IMR-90 (cell line): Measurements from ENCODE around the gene GPR82. TPM values are rescaled to one million over a fixed set of nuclear protein-coding genes. Genes with fewer than 3 reads are reported as not detected.

Experiments
- ATAC-seq: fragments of 200-7000 bp; cut with Tn5 transposase; 2 replicates; pipeline ENCODE4 v1.9.1; 2020; ENCODE audit warnings: low read depth, mild to moderate bottlenecking, moderate library complexity
- BruUV-seq: library from RNA; stranded (reverse); fragments of 400-500 nt; replicated peaks from 2 replicates; lab custom pipeline; 2021; lab: Mats Ljungman, UMichigan
- CTCF ChIA-PET: fragments of 300-600 bp; formaldehyde crosslinking; extraction: SDS; loops from one replicate; lab custom pipeline; 2021; ENCODE audit warnings: antibody characterized with exemption; lab: Yijun Ruan, JAX
- POLR2A ChIA-PET: fragments of 300-600 bp; sonication (Branson Sonifier 250); formaldehyde crosslinking; loops from one replicate; lab custom pipeline; 2022; ENCODE audit warnings: antibody characterized with exemption; ENCODE audit not compliant: unreplicated experiment; lab: Charles Lee
- DNase-seq: peaks from one replicate; pipeline ENCODE4 v3.0.0; 2013
- H2AFZ ChIP-seq: replicated peaks from 2 replicates; pipeline ENCODE3; 2013; ENCODE audit warnings: low read length, mild to moderate bottlenecking; ENCODE audit not compliant: poor library complexity
- H2AK5ac ChIP-seq: 2 replicates; pipeline ENCODE4 v1.6.1; 2013; ENCODE audit warnings: low read depth, low read length, inconsistent platforms
- H2AK9ac ChIP-seq: replicated peaks from 2 replicates; pipeline ENCODE3; 2013; ENCODE audit warnings: mild to moderate bottlenecking, low read depth, low read length, moderate library complexity; ENCODE audit not compliant: poor library complexity
- H2BK120ac ChIP-seq: 2 replicates; pipeline ENCODE4 v1.6.1; 2013; ENCODE audit warnings: low read depth, low read length, inconsistent platforms
- H2BK15ac ChIP-seq: 3 replicates; pipeline ENCODE4 v1.6.1; 2013; ENCODE audit warnings: low read depth, low read length, inconsistent platforms
- H2BK20ac ChIP-seq: 2 replicates; pipeline ENCODE4 v1.6.1; 2013; ENCODE audit warnings: low read depth, mild to moderate bottlenecking, inconsistent platforms, low read length, moderate library complexity
- H2BK5ac ChIP-seq: 2 replicates; pipeline ENCODE4 v1.6.1; 2013; ENCODE audit warnings: mild to moderate bottlenecking, low read depth, low read length, inconsistent platforms; ENCODE audit not compliant: poor library complexity, severe bottlenecking
- H3K14ac ChIP-seq: replicated peaks from 2 replicates; pipeline ENCODE4 v1.6.1; 2013; ENCODE audit warnings: low read depth, low read length, inconsistent platforms
- H3K18ac ChIP-seq: 2 replicates; pipeline ENCODE4 v1.6.1; 2013; ENCODE audit warnings: low read depth, low read length, control low read depth
- H3K23ac ChIP-seq: 2 replicates; pipeline ENCODE4 v1.6.1; 2013; ENCODE audit warnings: low read depth, low read length, inconsistent platforms
- H3K27ac ChIP-seq: 2 replicates; pipeline ENCODE4 v1.5.1; 2013; ENCODE audit warnings: mild to moderate bottlenecking, control low read depth, low read length; ENCODE audit not compliant: insufficient read depth
- H3K27me3 ChIP-seq: 2 replicates; pipeline ENCODE4 v1.6.1; 2013; ENCODE audit warnings: low read length; ENCODE audit not compliant: control insufficient read depth, insufficient read depth
- H3K36me3 ChIP-seq: 2 replicates; pipeline ENCODE4 v1.6.1; 2013; ENCODE audit warnings: low read length, mixed read lengths; ENCODE audit not compliant: control insufficient read depth, insufficient read depth
- H3K4ac ChIP-seq: 2 replicates; pipeline ENCODE4 v1.6.1; 2013; ENCODE audit warnings: low read depth, low read length, inconsistent platforms
- H3K4me1 ChIP-seq: 2 replicates; pipeline ENCODE4 v1.6.1; 2013; ENCODE audit warnings: low read length, mixed read lengths; ENCODE audit not compliant: control insufficient read depth, insufficient read depth
- H3K4me2 ChIP-seq: 2 replicates; pipeline ENCODE4 v1.6.1; 2013; ENCODE audit warnings: low read depth, mild to moderate bottlenecking, control low read depth, low read length, moderate library complexity
- H3K4me3 ChIP-seq: 2 replicates; pipeline ENCODE4 v1.5.1; 2013; ENCODE audit warnings: low read depth, mild to moderate bottlenecking, control low read depth, low read length, moderate library complexity; ENCODE audit not compliant: insufficient read depth
- H3K56ac ChIP-seq: 2 replicates; pipeline ENCODE4 v1.6.1; 2013; ENCODE audit warnings: low read length, inconsistent platforms; ENCODE audit not compliant: insufficient read depth; ENCODE audit errors: extremely low read depth
- H3K79me1 ChIP-seq, 2 experiments: 2 replicates each; pipeline ENCODE4 v1.6.1; 2013; ENCODE audit warnings: low read length in 2 of 2, inconsistent platforms in 1 of 2, low read depth in 1 of 2
- H3K9ac ChIP-seq: 2 replicates; pipeline ENCODE4 v1.6.1; 2013; ENCODE audit warnings: low read depth, low read length, control low read depth
- H3K9me1 ChIP-seq: 2 replicates; pipeline ENCODE4 v1.6.1; 2013; ENCODE audit warnings: low read length, inconsistent platforms; ENCODE audit not compliant: insufficient read depth
- H3K9me3 ChIP-seq: 2 replicates; pipeline ENCODE4 v1.6.1; 2013; ENCODE audit warnings: low read length; ENCODE audit not compliant: control insufficient read depth, insufficient read depth
- H4K20me1 ChIP-seq: 2 replicates; pipeline ENCODE4 v1.6.1; 2013; ENCODE audit warnings: low read length, inconsistent platforms; ENCODE audit not compliant: insufficient read depth
- H4K5ac ChIP-seq: 2 replicates; pipeline ENCODE4 v1.6.1; 2013; ENCODE audit warnings: mild to moderate bottlenecking, low read depth, low read length, control low read depth
- H4K8ac ChIP-seq, 2 experiments: 2 replicates each; pipeline ENCODE4 v1.6.1; 2013; ENCODE audit warnings: low read depth in 2 of 2, low read length in 2 of 2, control low read depth in 1 of 2, inconsistent platforms in 1 of 2
- H4K91ac ChIP-seq: 2 replicates; pipeline ENCODE4 v1.6.1; 2013; ENCODE audit warnings: low read depth, low read length, inconsistent platforms; ENCODE audit not compliant: insufficient read depth
- CHD1 ChIP-seq: IDR thresholded peaks from 2 replicates; pipeline ENCODE4 v1.6.1; 2012; ENCODE audit warnings: low read depth, low read length, improper control_type of control experiment
- MAZ ChIP-seq: IDR thresholded peaks from 2 replicates; pipeline ENCODE4 v1.6.1; 2012; ENCODE audit warnings: low read depth, mild to moderate bottlenecking, low read length, improper control_type of control experiment, moderate library complexity, borderline replicate concordance
- MXI1 ChIP-seq: IDR thresholded peaks from 2 replicates; pipeline ENCODE4 v1.6.1; 2012; ENCODE audit warnings: low read depth, mild to moderate bottlenecking, low read length, moderate library complexity, borderline replicate concordance
- NFE2L2 ChIP-seq: fragments of 150-350 bp; IDR thresholded peaks from 2 replicates; pipeline ENCODE4 v1.6.1; 2016; ENCODE audit warnings: low read depth, mild to moderate bottlenecking, low read length
- POLR2A ChIP-seq: IDR thresholded peaks from 2 replicates; pipeline ENCODE4 v1.6.1; 2012; ENCODE audit warnings: mild to moderate bottlenecking, low read depth, low read length
- RAD21 ChIP-seq: IDR thresholded peaks from 2 replicates; pipeline ENCODE4 v1.6.1; 2012; ENCODE audit warnings: low read length, improper control_type of control experiment
- RFX5 ChIP-seq: IDR thresholded peaks from 2 replicates; pipeline ENCODE4 v1.8.0; 2012; ENCODE audit warnings: low read depth, mild to moderate bottlenecking, low read length, moderate library complexity
- WGBS, 2 experiments: methylation state at CpG; one replicate each; pipeline versions ENCODE4 v1.1.5 to v1.1.7; 2013; ENCODE audit warnings: missing lambda C conversion rate in 2 of 2; ENCODE audit not compliant: insufficient read length in 1 of 2; ENCODE audit errors: extremely low coverage in 2 of 2; 5-methylcytosine and 5-hydroxymethylcytosine counted together
- dilution Hi-C: fragments of 300-500 bp; cut with HindIII; formaldehyde crosslinking; loops from one replicate; pipeline ENCODE4 v1.14.3; 2018; ENCODE audit warnings: low sequenced_read_pairs; ENCODE audit not compliant: unreplicated experiment
- in situ Hi-C: fragments of 300-500 bp; cut with MboI; formaldehyde crosslinking; loops from 3 replicates; pipeline ENCODE4 v1.14.3; 2019; ENCODE audit warnings: low sequenced_read_pairs, inconsistent platforms, mixed read lengths
- intact Hi-C: fragments of 100-400 bp; cut with micrococcal nuclease; formaldehyde crosslinking; loops from 2 replicates; pipeline ENCODE4 v1.10.0; 2022
- polyA plus RNA-seq, 3 experiments: library from polyadenylated mRNA; depleted of rRNA; stranded (reverse); fragments of >200 nt; gene quantifications; 2 replicates each; pipeline ENCODE4 v1.2.3, GENCODE V29; 2012; ENCODE audit warnings: low replicate concordance in 1 of 3
- total RNA-seq: library from RNA; depleted of rRNA; stranded (reverse); fragments of >200 nt; gene quantifications from 2 replicates; pipeline ENCODE4 v1.2.3, GENCODE V29; 2012
- TF ChIP-seq, protein P1 (sequence below): fragments of 150-350 bp; IDR thresholded peaks from 2 replicates; pipeline ENCODE4 v1.6.1; 2017; ENCODE audit warnings: mild to moderate bottlenecking, antibody characterized with exemption, low read length, low read depth

Gene GPR82
- total and polyA plus RNA-seq, 2 of the 4 experiments (the other 2 are of a cell fraction), result not detected

DNA sequence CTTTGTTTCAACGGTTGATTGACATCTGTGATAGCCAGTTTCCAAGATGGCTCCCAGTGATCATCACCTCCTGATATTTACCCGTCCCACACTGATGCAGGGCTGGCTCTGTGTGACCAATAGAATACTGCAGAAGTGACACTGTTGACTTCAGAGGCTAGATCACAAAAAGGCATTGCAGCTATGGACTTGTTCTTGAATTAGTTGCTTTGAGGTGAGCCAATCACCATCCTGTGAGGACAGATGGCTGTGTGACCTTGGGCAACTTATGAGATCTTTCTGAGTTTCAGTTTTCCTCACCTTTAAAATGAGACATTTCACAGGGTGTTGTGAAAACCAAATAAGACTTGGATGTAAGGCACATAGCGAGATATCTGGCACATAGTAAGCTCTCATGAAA, 1.8 kb upstream of the GPR82 start:
- BruUV-seq, result no TSS peak
- CTCF ChIA-PET, result no interaction called here
- Histone ChIP-seq H4K20me1 (no peaks in the 10 kb centered on the region), H2AK9ac (no peak overlapping the region), H4K8ac (no peak overlapping the region), H3K4me3 (no peak overlapping the region), H2AK5ac (no peak overlapping the region), H3K27me3 (no peaks in the 10 kb centered on the region; the same call in 1 of the 2 replicates), H3K18ac (no peak overlapping the region), H2BK15ac (no peak overlapping the region), H3K79me1 (no peaks in the 10 kb centered on the region), H3K14ac (no peak overlapping the region), H3K36me3 (no peaks in the 10 kb centered on the region), H3K23ac (no peak overlapping the region), H4K91ac (no peak overlapping the region), H2BK20ac (no peak overlapping the region), H3K9me1 (no peaks in the 10 kb centered on the region), H3K9ac (no peak overlapping the region), H3K4ac (no peak overlapping the region), H3K4me1 (peaks cover 1% of the 10 kb centered on the region; the same call in 1 of the 2 replicates), H2AFZ (no peak overlapping the region), H3K56ac (no peak overlapping the region), H3K9me3 (peaks cover 5% of the 10 kb centered on the region; the same call in 1 of the 2 replicates), H3K27ac (no peak overlapping the region), H4K5ac (no peak overlapping the region), H2BK5ac (no peak overlapping the region), H3K4me2 (no peak overlapping the region), H2BK120ac (no peak overlapping the region)
- TF ChIP-seq MXI1 (no peak), NFE2L2 (no peak), CHD1 (no peak), RAD21 (no peak), RFX5 (no peak), POLR2A (no peak), MAZ (no peak)
- TF ChIP-seq, protein P1, sequence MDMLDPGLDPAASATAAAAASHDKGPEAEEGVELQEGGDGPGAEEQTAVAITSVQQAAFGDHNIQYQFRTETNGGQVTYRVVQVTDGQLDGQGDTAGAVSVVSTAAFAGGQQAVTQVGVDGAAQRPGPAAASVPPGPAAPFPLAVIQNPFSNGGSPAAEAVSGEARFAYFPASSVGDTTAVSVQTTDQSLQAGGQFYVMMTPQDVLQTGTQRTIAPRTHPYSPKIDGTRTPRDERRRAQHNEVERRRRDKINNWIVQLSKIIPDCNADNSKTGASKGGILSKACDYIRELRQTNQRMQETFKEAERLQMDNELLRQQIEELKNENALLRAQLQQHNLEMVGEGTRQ, result no peak
- intact Hi-C loops, result no loop called here
- in situ Hi-C loops, result no loop called here
- no CpG with 5 or more reads among the region's 3 CpGs for WGBS, 2 experiments
- dilution Hi-C loops, result no loop called here
- ATAC-seq, result no peak
- DNase-seq, result no peak
- POLR2A ChIA-PET, result no interaction called here
